ENCODE results near the gene GPR153.

The GPR153 gene

DNA sequence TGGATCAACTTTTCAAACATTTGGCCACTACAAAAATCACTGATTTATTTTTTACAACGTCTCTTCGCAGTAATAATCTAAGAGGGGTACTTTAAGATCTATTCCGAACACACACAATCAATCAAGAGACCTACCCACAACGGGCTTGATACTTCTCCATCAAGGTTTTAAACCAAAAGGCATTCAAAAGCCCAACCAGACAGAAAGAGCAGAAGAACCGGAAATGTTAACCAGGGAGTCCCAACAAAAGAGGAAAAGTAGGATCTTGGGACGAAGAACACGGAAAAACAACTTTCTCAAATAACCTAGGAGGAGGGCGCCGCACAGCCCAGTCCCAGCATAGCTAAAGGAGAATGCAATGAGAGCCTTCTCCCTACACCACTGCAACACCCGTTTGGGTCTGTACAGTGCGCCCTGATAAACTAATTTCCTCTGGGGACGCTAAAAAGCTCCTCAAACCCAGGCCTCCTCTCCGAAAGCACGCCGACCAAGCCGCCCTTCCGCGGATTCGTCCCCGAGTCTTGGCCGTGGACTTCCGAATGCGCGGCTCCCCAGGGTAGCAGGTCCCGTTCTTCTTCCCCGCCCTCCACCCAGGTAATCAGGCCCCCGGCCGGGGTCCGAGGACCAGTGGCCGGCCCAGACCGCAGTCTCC is 62.1 kb downstream of the GPR153 start:
- Histone ChIP-seq H3K9ac (ENCODE audit: low read length) (peak overlapping the region; percentile 99), H3K14ac (ENCODE audit: low read length) (peak overlapping the region; percentile 96), H3K27me3 (ENCODE audit: insufficient read depth, low read length) (no peaks in the 10 kb centered on the region), H3K36me3 (ENCODE audit: control insufficient read depth in 1 of 2, insufficient read depth in 2 of 2, low read length in 2 of 2) (peaks cover 25 to 28% of the 10 kb centered on the region in 2 experiments), H3K79me2 (ENCODE audit: control insufficient read depth, insufficient read depth, low read length, poor library complexity) (peaks cover 13% of the 10 kb centered on the region), H3K4me2 (ENCODE audit: low read length) (peak overlapping the region; percentile 56), H3K27ac (ENCODE audit: low read depth, low read length) (peak overlapping the region; percentile 54), H4K8ac (ENCODE audit: low read depth, low read length) (peak overlapping the region; percentile 83), H3K4ac (ENCODE audit: low read depth, low read length) (peak overlapping the region; percentile 92), H3K9me3 (ENCODE audit: insufficient read depth, low read depth, low read length) (no peaks in the 10 kb centered on the region), H4K91ac (ENCODE audit: low read depth, low read length) (peak overlapping the region; percentile 85), H2BK120ac (ENCODE audit: insufficient read depth, low read length, poor library complexity) (peak overlapping the region; percentile 12), H4K12ac (ENCODE audit: low read depth, low read length) (peak overlapping the region; percentile 93), H3K4me3 (ENCODE audit: low read depth, low read length) (peak overlapping the region; percentile 100), H2AFZ (ENCODE audit: insufficient read depth, low read length, poor library complexity) (peak overlapping the region; percentile 77), H2BK5ac (ENCODE audit: low read depth, low read length, poor library complexity) (peak overlapping the region; percentile 70), H2AK5ac (ENCODE audit: low read length) (peak overlapping the region; percentile 25), H3K23ac (ENCODE audit: low read length) (no peak overlapping the region), H2BK12ac (ENCODE audit: low read length) (no peak overlapping the region), H3K79me1 (ENCODE audit: low read length) (peaks cover 12% of the 10 kb centered on the region), H3K4me1 (ENCODE audit: control insufficient read depth in 1 of 2, insufficient read depth in 2 of 2, low read length in 2 of 2) (peaks cover 4 to 5% of the 10 kb centered on the region in 2 experiments), H3K18ac (ENCODE audit: low read length) (peak overlapping the region; percentile 88)
- no CpG with 5 or more reads among the region's 31 CpGs for WGBS (ENCODE audit: extremely low coverage, insufficient coverage, insufficient read length)
- peak in 1 of 2 donors; percentile 12 for DNase-seq

DNA sequence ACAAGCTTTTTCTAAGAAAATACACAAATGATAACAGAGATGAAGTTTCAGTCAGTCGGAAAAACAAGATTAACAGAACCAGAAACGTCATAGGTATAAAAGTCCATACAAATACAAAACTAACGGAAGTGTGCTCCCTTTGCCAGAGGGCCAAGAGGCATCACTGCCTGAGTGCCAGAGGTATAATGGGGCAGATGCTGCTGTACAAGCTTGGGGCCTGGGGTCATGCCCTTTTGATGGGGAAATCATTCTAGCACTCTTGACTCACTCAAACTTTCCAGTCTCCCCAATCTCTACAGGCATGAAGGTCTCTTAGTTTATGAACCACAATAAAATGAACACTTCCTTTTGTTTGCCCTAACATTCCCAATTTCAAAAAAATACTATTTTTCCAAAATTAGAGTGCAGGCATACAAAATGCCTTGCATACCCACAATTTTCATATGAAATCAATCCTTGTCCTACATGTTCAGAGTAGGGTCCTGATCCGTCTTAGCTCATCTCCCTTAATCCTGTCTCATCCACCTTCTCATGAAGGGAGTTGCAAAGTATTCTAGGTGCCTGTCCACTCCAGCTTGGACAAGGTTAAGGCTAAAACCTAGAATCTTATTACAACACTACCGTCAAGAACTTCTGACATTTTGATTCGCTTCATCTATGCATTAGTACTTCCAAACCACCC is 63.0 kb downstream of the GPR153 start:
- Histone ChIP-seq H3K23ac (ENCODE audit: low read length) (no peak overlapping the region), H4K12ac (ENCODE audit: low read depth, low read length) (no peak overlapping the region), H4K91ac (ENCODE audit: low read depth, low read length) (no peak overlapping the region), H3K4me2 (ENCODE audit: low read length) (peak overlapping the region; percentile 56), H3K4me1 (ENCODE audit: control insufficient read depth in 1 of 2, insufficient read depth in 2 of 2, low read length in 2 of 2) (peaks cover 4 to 5% of the 10 kb centered on the region in 2 experiments), H3K9me3 (ENCODE audit: insufficient read depth, low read depth, low read length) (no peaks in the 10 kb centered on the region), H4K8ac (ENCODE audit: low read depth, low read length) (no peak overlapping the region), H3K14ac (ENCODE audit: low read length) (no peak overlapping the region), H2BK120ac (ENCODE audit: insufficient read depth, low read length, poor library complexity) (no peak overlapping the region), H3K9ac (ENCODE audit: low read length) (no peak overlapping the region), H2AK5ac (ENCODE audit: low read length) (no peak overlapping the region), H3K36me3 (ENCODE audit: control insufficient read depth in 1 of 2, insufficient read depth in 2 of 2, low read length in 2 of 2) (peaks cover 33 to 37% of the 10 kb centered on the region in 2 experiments), H2BK12ac (ENCODE audit: low read length) (no peak overlapping the region), H3K79me2 (ENCODE audit: control insufficient read depth, insufficient read depth, low read length, poor library complexity) (peaks cover 13% of the 10 kb centered on the region), H3K4ac (ENCODE audit: low read depth, low read length) (peak overlapping the region; percentile 84), H2BK5ac (ENCODE audit: low read depth, low read length, poor library complexity) (no peak overlapping the region), H3K27me3 (ENCODE audit: insufficient read depth, low read length) (no peaks in the 10 kb centered on the region), H3K4me3 (ENCODE audit: low read depth, low read length) (no peak overlapping the region), H3K27ac (ENCODE audit: low read depth, low read length) (no peak overlapping the region), H3K79me1 (ENCODE audit: low read length) (peaks cover 12% of the 10 kb centered on the region), H3K18ac (ENCODE audit: low read length) (no peak overlapping the region), H2AFZ (ENCODE audit: insufficient read depth, low read length, poor library complexity) (no peak overlapping the region)
- no peak for DNase-seq
- WGBS (ENCODE audit: extremely low coverage, insufficient coverage, insufficient read length) = no CpG with 5 or more reads among the region's 6 CpGs
